ENCODE measurements around the gene HRK.
"Not testable (repeated sequence)": the region's sequence is repeated elsewhere in the genome, so short reads cannot be mapped to it uniquely, and the experiment has no call there.

Gene HRK

GRCh38 chr12:116818948-116819832 lies 62.1 kb downstream of the HRK start:
- peak; percentile 91 for DNase-seq (ENCODE audit: low spot score)

GRCh38 chr12:116818341-116818856 lies 62.8 kb downstream of the HRK start:
- no peak for DNase-seq (ENCODE audit: low spot score)
- Histone ChIP-seq H3K14ac (ENCODE audit: low read length) (no peak overlapping the region), H3K4ac (ENCODE audit: low read length) (no peak overlapping the region), H3K4me3 (ENCODE audit: low read length in 2 of 2) (peak overlapping the region; percentile 81 to 95), H2BK15ac (ENCODE audit: low read length) (no peak overlapping the region), H3K18ac (ENCODE audit: low read length) (no peak overlapping the region), H3K4me1 (ENCODE audit: control insufficient read depth in 2 of 2, insufficient read depth in 1 of 2, low read depth in 1 of 2, low read length in 2 of 2) (peaks cover 6 to 7% of the 10 kb centered on the region in 2 donors), H2AFZ (ENCODE audit: low read length) (peak overlapping the region; percentile 98), H3K27me3 (ENCODE audit: control insufficient read depth in 3 of 3, insufficient read depth in 3 of 3, low read depth in 1 of 3, low read length in 3 of 3) (no peaks in the 10 kb centered on the region), H4K91ac (ENCODE audit: low read depth, low read length, poor library complexity) (no peak overlapping the region), H4K8ac (ENCODE audit: low read depth, low read length) (no peak overlapping the region), H3K23ac (ENCODE audit: low read depth, low read length, poor library complexity) (no peak overlapping the region), H3K36me3 (replicated peaks in 1 of 2; ENCODE audit: control insufficient read depth in 2 of 2, insufficient read depth in 2 of 2, low read length in 2 of 2) (peaks cover 4 to 6% of the 10 kb centered on the region in 2 donors), H2AK5ac (ENCODE audit: low read depth, low read length) (no peak overlapping the region), H3K4me2 (ENCODE audit: insufficient read depth, low read length, poor library complexity, severe bottlenecking) (peak overlapping the region; percentile 78), H3K9me3 (replicated peaks in 1 of 2; ENCODE audit: control insufficient read depth in 2 of 2, insufficient read depth in 1 of 2, low read depth in 1 of 2, low read length in 2 of 2) (no peaks in the 10 kb centered on the region), H2BK5ac (ENCODE audit: low read length) (no peak overlapping the region), H2BK12ac (ENCODE audit: low read length) (no peak overlapping the region), H3K27ac (replicated peaks; ENCODE audit: low read length) (peak overlapping the region; percentile 95), H3K9ac (ENCODE audit: low read depth, low read length, poor library complexity) (peak overlapping the region; percentile 55), H3K79me1 (ENCODE audit: low read depth, low read length) (peaks cover 2% of the 10 kb centered on the region), H2BK120ac (ENCODE audit: low read depth, low read length) (no peak overlapping the region)
- WGBS, 2 donors (ENCODE audit: extremely low coverage in 2 of 2, insufficient read length in 2 of 2, insufficient replicate concordance in 1 of 2), result no CpG with 5 or more reads among the region's 11 CpGs

More at GRCh38 chr12:116818948-116819832, 62.1 kb downstream of the HRK start:
- Histone ChIP-seq H3K27me3 (ENCODE audit: control insufficient read depth in 3 of 3, insufficient read depth in 3 of 3, low read depth in 1 of 3, low read length in 3 of 3) (no peaks in the 10 kb centered on the region), H3K14ac (ENCODE audit: low read length) (peak overlapping the region; percentile 60), H2BK15ac (ENCODE audit: low read length) (no peak overlapping the region), H2AK5ac (ENCODE audit: low read depth, low read length) (no peak overlapping the region), H3K9ac (ENCODE audit: low read depth, low read length, poor library complexity) (peak overlapping the region; percentile 88), H3K4ac (ENCODE audit: low read length) (no peak overlapping the region), H3K18ac (ENCODE audit: low read length) (peak overlapping the region; percentile 92), H4K91ac (ENCODE audit: low read depth, low read length, poor library complexity) (no peak overlapping the region), H3K4me1 (ENCODE audit: control insufficient read depth in 2 of 2, insufficient read depth in 1 of 2, low read depth in 1 of 2, low read length in 2 of 2) (peaks cover 6 to 7% of the 10 kb centered on the region in 2 donors), H2AFZ (ENCODE audit: low read length) (peak overlapping the region; percentile 98), H3K79me1 (ENCODE audit: low read depth, low read length) (peaks cover 2% of the 10 kb centered on the region), H3K9me3 (replicated peaks in 1 of 2; ENCODE audit: control insufficient read depth in 2 of 2, insufficient read depth in 1 of 2, low read depth in 1 of 2, low read length in 2 of 2) (no peaks in the 10 kb centered on the region), H3K23ac (ENCODE audit: low read depth, low read length, poor library complexity) (peak overlapping the region; percentile 56), H4K8ac (ENCODE audit: low read depth, low read length) (peak overlapping the region; percentile 90), H3K4me2 (ENCODE audit: insufficient read depth, low read length, poor library complexity, severe bottlenecking) (peak overlapping the region; percentile 78), H3K27ac (replicated peaks; ENCODE audit: low read length) (peak overlapping the region; percentile 95), H3K4me3 (ENCODE audit: low read length in 2 of 2) (peak overlapping the region; percentile 81 to 95), H2BK120ac (ENCODE audit: low read depth, low read length) (no peak overlapping the region), H2BK5ac (ENCODE audit: low read length) (no peak overlapping the region), H2BK12ac (ENCODE audit: low read length) (no peak overlapping the region), H3K36me3 (replicated peaks in 1 of 2; ENCODE audit: control insufficient read depth in 2 of 2, insufficient read depth in 2 of 2, low read length in 2 of 2) (peaks cover 4 to 6% of the 10 kb centered on the region in 2 donors)
- WGBS, 2 donors (ENCODE audit: extremely low coverage in 2 of 2, insufficient read length in 2 of 2, insufficient replicate concordance in 1 of 2), result no CpG with 5 or more reads among the region's 70 CpGs

- not testable (repeated sequence) for H2BK15ac ChIP-seq (ENCODE audit: low read length); H2BK5ac ChIP-seq (ENCODE audit: low read length); H2AFZ ChIP-seq (ENCODE audit: low read length); H4K8ac ChIP-seq (ENCODE audit: low read depth, low read length); H3K14ac ChIP-seq (ENCODE audit: low read length); H2BK120ac ChIP-seq (ENCODE audit: low read depth, low read length); H3K79me1 ChIP-seq (ENCODE audit: low read depth, low read length); H3K4ac ChIP-seq (ENCODE audit: low read length); H4K91ac ChIP-seq (ENCODE audit: low read depth, low read length, poor library complexity); H3K4me1 ChIP-seq (ENCODE audit: control insufficient read depth in 2 of 2, insufficient read depth in 1 of 2, low read depth in 1 of 2, low read length in 2 of 2); H2AK5ac ChIP-seq (ENCODE audit: low read depth, low read length); H3K23ac ChIP-seq (ENCODE audit: low read depth, low read length, poor library complexity); H3K9me3 ChIP-seq (replicated peaks in 1 of 2; ENCODE audit: control insufficient read depth in 2 of 2, insufficient read depth in 1 of 2, low read depth in 1 of 2, low read length in 2 of 2); H2BK12ac ChIP-seq (ENCODE audit: low read length); H3K18ac ChIP-seq (ENCODE audit: low read length); H3K36me3 ChIP-seq (replicated peaks in 1 of 2; ENCODE audit: control insufficient read depth in 2 of 2, insufficient read depth in 2 of 2, low read length in 2 of 2); DNase-seq (ENCODE audit: low spot score); H3K27me3 ChIP-seq (ENCODE audit: control insufficient read depth in 3 of 3, insufficient read depth in 3 of 3, low read depth in 1 of 3, low read length in 3 of 3); H3K27ac ChIP-seq (replicated peaks; ENCODE audit: low read length); H3K4me2 ChIP-seq (ENCODE audit: insufficient read depth, low read length, poor library complexity, severe bottlenecking); H3K9ac ChIP-seq (ENCODE audit: low read depth, low read length, poor library complexity); H3K4me3 ChIP-seq (ENCODE audit: low read length in 2 of 2)
- no CpG with 5 or more reads among the region's 10 CpGs for WGBS, 2 donors (ENCODE audit: extremely low coverage in 2 of 2, insufficient read length in 2 of 2, insufficient replicate concordance in 1 of 2)
Measured at GRCh38 chr12:116814766-116815165, 66.5 kb downstream of the HRK start.
